Globus pallidus (tissue), 1 donor: Measurements from ENCODE around the gene JMJD6.

Experiments used
- DNase-seq: peaks from one replicate; pipeline ENCODE4 v3.0.0-alpha.2; 2015; ENCODE audit warnings: low spot score

The JMJD6 gene

GRCh38 chr17:76679239-76679638 is 47.2 kb downstream of the JMJD6 start:
- DNase-seq: no peak

- no peak for DNase-seq
Measured at GRCh38 chr17:76678330-76678729, 48.1 kb downstream of the JMJD6 start.

- no peak for DNase-seq
Measured at GRCh38 chr17:76677406-76677805, 49.0 kb downstream of the JMJD6 start.

GRCh38 chr17:76676629-76677028 is 49.8 kb downstream of the JMJD6 start:
- no peak for DNase-seq

GRCh38 chr17:76675648-76676047 is 50.8 kb downstream of the JMJD6 start:
- DNase-seq: no peak

- no peak for DNase-seq
Measured at GRCh38 chr17:76674600-76674999, 51.8 kb downstream of the JMJD6 start.

GRCh38 chr17:76673729-76674128 is 52.7 kb downstream of the JMJD6 start:
- DNase-seq: no peak

GRCh38 chr17:76672892-76673291 is 53.5 kb downstream of the JMJD6 start:
- DNase-seq: no peak

GRCh38 chr17:76672270-76672851 is 54.0 kb downstream of the JMJD6 start:
- DNase-seq: no peak

- no peak for DNase-seq
Measured at GRCh38 chr17:76671912-76672262, 54.5 kb downstream of the JMJD6 start.

- DNase-seq: peak; percentile 100
Measured at GRCh38 chr17:76671123-76671911, 55.1 kb downstream of the JMJD6 start.

- no peak for DNase-seq
Measured at GRCh38 chr17:76670718-76671122, 55.7 kb downstream of the JMJD6 start.

- DNase-seq: no peak
Measured at GRCh38 chr17:76670020-76670717, 56.2 kb downstream of the JMJD6 start.
